HEK293 (cell line): ENCODE measurements around the gene ADD2.

Source experiments
- CTCF ChIA-PET: fragments of 350-600 bp; formaldehyde crosslinking; extraction: SDS; loops from one replicate; lab custom pipeline; 2021; ENCODE audit warnings: antibody characterized with exemption; lab: Yijun Ruan, JAX
- POLR2A ChIA-PET: fragments of 300-600 bp; formaldehyde crosslinking; extraction: SDS; loops from one replicate; lab custom pipeline; 2020; ENCODE audit warnings: antibody characterized with exemption, inconsistent platforms; lab: Yijun Ruan, JAX
- H3K27ac ChIP-seq: fragments of 200-500 bp; sonication (Bioruptor generic); 2 replicates; pipeline ENCODE4 v1.5.1; 2014; ENCODE audit warnings: low read depth, low read length, control low read depth, inconsistent platforms; ENCODE audit errors: extremely low read depth
- H3K36me3 ChIP-seq, 2 experiments: fragments of 200-500 bp in 1 of 2; sonication (Bioruptor generic) in 1 of 2; 1 replicate in 1 of 2; 2 replicates in 1 of 2; pipeline ENCODE4 v1.5.1; 2014 to 2017; ENCODE audit warnings: inconsistent platforms in 2 of 2, low read length in 2 of 2; ENCODE audit not compliant: control insufficient read depth in 2 of 2, insufficient read depth in 1 of 2
- H3K4me1 ChIP-seq: fragments of 200-500 bp; sonication (Bioruptor generic); 2 replicates; pipeline ENCODE4 v1.5.1; 2014; ENCODE audit warnings: mild to moderate bottlenecking, low read length, inconsistent platforms; ENCODE audit not compliant: control insufficient read depth, insufficient read depth
- H3K4me3 ChIP-seq: 2 replicates; pipeline ENCODE4 v1.5.1; 2011; ENCODE audit warnings: low read depth, mild to moderate bottlenecking, control low read depth, low read length, moderate library complexity
- H3K9me3 ChIP-seq: fragments of 200-500 bp; sonication (Bioruptor generic); 2 replicates; pipeline ENCODE4 v1.5.1; 2014; ENCODE audit warnings: low read depth, low read length, inconsistent platforms; ENCODE audit not compliant: control insufficient read depth, insufficient read depth
- KLF16 ChIP-seq: fragments of 450-650 bp; formaldehyde crosslinking; IDR thresholded peaks from 2 replicates; pipeline ENCODE4 v1.5.1; 2017; ENCODE audit warnings: missing biosample characterization, missing genetic modification characterization
- PATZ1 ChIP-seq: fragments of 450-650 bp; formaldehyde crosslinking; IDR thresholded peaks from 2 replicates; pipeline ENCODE4 v1.5.1; 2016; ENCODE audit warnings: missing biosample characterization, missing genetic modification characterization
- SETDB1 ChIP-seq: IDR thresholded peaks from one replicate; pipeline ENCODE4 v1.6.1; 2017; ENCODE audit warnings: mild to moderate bottlenecking, low read length, moderate library complexity, mixed read lengths; ENCODE audit not compliant: insufficient read length
- SP7 ChIP-seq: fragments of 450-650 bp; formaldehyde crosslinking; IDR thresholded peaks from 2 replicates; pipeline ENCODE4 v1.5.1; 2016; ENCODE audit warnings: missing biosample characterization, missing genetic modification characterization
- ZBTB10 ChIP-seq: fragments of 450-650 bp; formaldehyde crosslinking; IDR thresholded peaks from 2 replicates; pipeline ENCODE4 v1.5.1; 2016; ENCODE audit warnings: missing biosample characterization, missing genetic modification characterization
- ZBTB49 ChIP-seq: fragments of 450-650 bp; formaldehyde crosslinking; IDR thresholded peaks from 2 replicates; pipeline ENCODE4 v1.5.1; 2016; ENCODE audit warnings: missing biosample characterization, missing genetic modification characterization, low read depth
- ZFP3 ChIP-seq: fragments of 450-650 bp; formaldehyde crosslinking; IDR thresholded peaks from 2 replicates; pipeline ENCODE4 v1.5.1; 2016; ENCODE audit warnings: low read depth, missing biosample characterization, missing genetic modification characterization
- ZNF157 ChIP-seq: fragments of 450-650 bp; formaldehyde crosslinking; IDR thresholded peaks from 2 replicates; pipeline ENCODE4 v1.5.1; 2016; ENCODE audit warnings: missing biosample characterization, missing genetic modification characterization
- ZNF350 ChIP-seq: fragments of 450-650 bp; formaldehyde crosslinking; IDR thresholded peaks from 2 replicates; pipeline ENCODE4 v1.5.0; 2017; ENCODE audit warnings: missing biosample characterization, mild to moderate bottlenecking, missing genetic modification characterization
- ZNF488 ChIP-seq: fragments of 450-650 bp; formaldehyde crosslinking; IDR thresholded peaks from 2 replicates; pipeline ENCODE4 v1.5.1; 2016; ENCODE audit warnings: missing biosample characterization, missing genetic modification characterization
- ZNF548 ChIP-seq: fragments of 450-650 bp; formaldehyde crosslinking; IDR thresholded peaks from 2 replicates; pipeline ENCODE4 v1.5.1; 2016; ENCODE audit warnings: missing biosample characterization, missing genetic modification characterization
- ZNF560 ChIP-seq: fragments of 450-650 bp; formaldehyde crosslinking; IDR thresholded peaks from 2 replicates; pipeline ENCODE4 v1.5.1; 2017; ENCODE audit warnings: missing biosample characterization, missing genetic modification characterization, borderline replicate concordance
- ZNF639 ChIP-seq: fragments of 450-650 bp; formaldehyde crosslinking; IDR thresholded peaks from 2 replicates; pipeline ENCODE4 v1.5.1; 2016; ENCODE audit warnings: missing biosample characterization, missing genetic modification characterization
- ZNF654 ChIP-seq: fragments of 450-650 bp; formaldehyde crosslinking; IDR thresholded peaks from 2 replicates; pipeline ENCODE4 v1.5.1; 2016; ENCODE audit warnings: low read depth, missing biosample characterization, missing genetic modification characterization
- ZNF76 ChIP-seq: fragments of 450-650 bp; formaldehyde crosslinking; IDR thresholded peaks from 2 replicates; pipeline ENCODE4; 2016; ENCODE audit warnings: low read depth, missing biosample characterization, missing genetic modification characterization, borderline replicate concordance
- ZNF830 ChIP-seq: fragments of 450-650 bp; IDR thresholded peaks from 2 replicates; pipeline ENCODE4 v1.5.0; 2018; ENCODE audit warnings: missing biosample characterization, missing genetic modification characterization, low read depth, mild to moderate bottlenecking, moderate library complexity
- ZSCAN4 ChIP-seq: fragments of 450-650 bp; formaldehyde crosslinking; IDR thresholded peaks from 2 replicates; pipeline ENCODE4 v1.5.1; 2017; ENCODE audit warnings: missing biosample characterization, missing genetic modification characterization
- ZSCAN5A ChIP-seq: fragments of 450-650 bp; formaldehyde crosslinking; IDR thresholded peaks from 2 replicates; pipeline ENCODE4 v1.5.1; 2016; ENCODE audit warnings: missing biosample characterization, missing genetic modification characterization

ADD2 gene

GRCh38 chr2:70767699-70768589, at the start of gene ADD2 (continued):
- no peak for TF ChIP-seq ZNF157 (tag by site-specific recombination)
- TF ChIP-seq ZNF76 (tag by site-specific recombination) = peak; percentile 19; the same call in 1 of the 2 replicates
- TF ChIP-seq, all 188 proteins: peak for 18

- CTCF ChIA-PET = interaction anchor here (1.0 kb wide), 1 partner anchor 9 kb away, joined by 3 read pairs; no protein-coding TSS in a partner anchor
- TF ChIP-seq ZFP3 (tag by site-specific recombination) = no peak
- TF ChIP-seq SETDB1 = no peak
- no peak for TF ChIP-seq KLF16 (tag by site-specific recombination)
- no peak for TF ChIP-seq ZSCAN5A (tag by site-specific recombination)
- TF ChIP-seq ZNF639 (tag by site-specific recombination) = no peak
- TF ChIP-seq ZNF548 = no peak
- no peak for TF ChIP-seq ZNF654 (tag by site-specific recombination)
- no peak for TF ChIP-seq ZNF560 (tag by site-specific recombination)
- TF ChIP-seq ZNF488 (tag by site-specific recombination) = no peak
- TF ChIP-seq ZBTB49 (tag by site-specific recombination) = no peak
- TF ChIP-seq SP7 (tag by site-specific recombination) = no peak
- no peak for TF ChIP-seq ZNF830 (tag by site-specific recombination)
- no peak for TF ChIP-seq ZBTB10
- TF ChIP-seq ZSCAN4 (tag by site-specific recombination) = no peak
- no peak for TF ChIP-seq ZNF350
- no peak for TF ChIP-seq PATZ1
- POLR2A ChIA-PET = no interaction called here
- Histone ChIP-seq H3K36me3 (no peaks in the 10 kb centered on the region), H3K27ac (no peak overlapping the region), H3K4me3 (no peak overlapping the region), H3K9me3 (no peaks in the 10 kb centered on the region), H3K4me1 (no peaks in the 10 kb centered on the region)
Observed at GRCh38 chr2:70817284-70817954, 49.4 kb upstream of the ADD2 start.
